ENCODE measurements around the gene BCL11A.

BCL11A gene

DNA sequence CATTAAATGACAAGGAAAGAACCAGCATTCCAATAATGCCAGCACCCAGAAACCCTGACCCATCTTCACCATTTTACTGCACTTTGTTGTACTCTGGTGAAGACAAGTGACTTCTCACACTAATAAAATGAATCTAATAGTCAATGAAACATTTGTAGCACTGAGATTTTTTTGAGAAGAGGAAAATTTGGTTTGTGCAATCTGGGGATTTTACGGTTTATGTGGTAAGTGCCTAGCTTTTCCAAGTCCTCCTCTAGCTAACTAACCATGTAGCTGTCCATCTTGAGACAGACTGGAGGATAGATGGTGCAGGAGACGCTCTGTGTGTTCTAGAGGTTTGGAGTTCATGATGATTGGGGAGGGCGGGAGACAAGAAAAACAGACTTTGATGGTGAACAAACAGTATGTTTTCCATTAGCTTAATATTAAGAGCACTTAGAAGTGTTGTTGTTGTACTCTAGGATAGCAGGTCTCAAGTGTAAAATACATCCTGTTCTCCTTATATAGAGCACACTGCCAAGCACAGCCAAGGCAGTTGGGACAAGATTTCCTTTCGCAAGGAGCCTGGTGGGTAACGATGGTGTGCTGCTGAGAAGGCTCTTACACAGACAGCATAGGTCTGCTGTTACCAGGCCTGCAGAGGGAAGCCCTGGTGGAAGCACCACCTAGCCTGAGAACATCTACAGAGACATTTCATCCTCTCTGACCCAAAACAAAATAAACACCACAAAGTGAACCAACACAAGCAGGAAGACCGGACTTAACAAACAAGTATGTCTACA lies 83.7 kb downstream of the BCL11A start:
- H3K36me3 ChIP-seq (ENCODE audit: insufficient read depth, low read length) = no peaks in the 10 kb centered on the region

DNA sequence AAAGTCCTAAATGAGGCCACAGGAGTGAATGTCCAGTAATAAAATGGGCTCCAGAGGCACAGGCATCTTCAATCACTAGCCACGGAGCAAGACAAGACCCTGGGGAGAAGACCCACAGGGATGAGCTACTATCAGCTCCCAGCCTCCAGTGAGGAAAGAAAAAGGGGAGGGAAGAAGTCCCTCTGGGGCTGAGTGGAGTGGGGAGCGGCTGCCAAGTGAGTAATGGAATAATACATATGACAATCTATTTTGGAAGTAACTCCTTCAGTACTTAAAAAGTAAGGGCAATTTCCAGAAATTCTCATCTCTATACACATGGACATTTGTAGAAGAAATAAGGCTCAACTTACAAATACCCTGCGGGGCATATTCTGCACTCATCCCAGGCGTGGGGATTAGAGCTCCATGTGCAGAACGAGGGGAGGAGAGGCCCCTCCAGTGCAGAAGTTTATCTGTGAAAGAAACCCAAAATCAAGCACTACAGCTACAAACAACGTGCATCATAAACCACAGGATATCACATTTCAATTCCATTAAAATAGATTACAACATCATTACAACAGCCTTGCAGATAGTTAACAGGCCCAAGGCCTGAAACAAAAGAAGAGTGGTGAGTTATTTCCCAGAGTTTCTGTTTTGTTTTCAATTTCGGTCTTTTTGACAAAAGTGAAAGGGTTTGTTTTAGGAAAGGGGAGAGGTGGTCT lies 84.9 kb downstream of the BCL11A start:
- peak overlapping the region; percentile 56 for H3K27ac ChIP-seq
- H3K4me3 ChIP-seq = peak overlapping the region; percentile 21
- TF ChIP-seq EZH2 (IDR thresholded peaks at IDR 0.05) (no peak), FOXP2 (optimal IDR thresholded peaks at IDR 0.05; ENCODE audit: control extremely low read depth, extremely low read length, insufficient read depth) (no peak), POLR2AphosphoS5 (IDR thresholded peaks at IDR 0.05; ENCODE audit: borderline replicate concordance, low read depth, low read length) (no peak)
- no peaks in the 10 kb centered on the region for H3K36me3 ChIP-seq (ENCODE audit: insufficient read depth, low read length)
- DNase-seq (ENCODE audit: low read depth, low spot score) = no peak
- no peak overlapping the region for H3K9ac ChIP-seq (ENCODE audit: insufficient read length)
- no peaks in the 10 kb centered on the region for H3K9me3 ChIP-seq (ENCODE audit: low read depth, low read length)

More for the DNA sequence above, 83.7 kb downstream of the BCL11A start:
- TF ChIP-seq POLR2AphosphoS5 (IDR thresholded peaks at IDR 0.05; ENCODE audit: borderline replicate concordance, low read depth, low read length) = no peak
- TF ChIP-seq EZH2 (IDR thresholded peaks at IDR 0.05) = no peak
- TF ChIP-seq FOXP2 (optimal IDR thresholded peaks at IDR 0.05; ENCODE audit: control extremely low read depth, extremely low read length, insufficient read depth) = no peak
- no peak for DNase-seq (ENCODE audit: low read depth, low spot score)
- Histone ChIP-seq H3K9me3 (ENCODE audit: low read depth, low read length) (no peaks in the 10 kb centered on the region), H3K4me3 (no peak overlapping the region), H3K27ac (0 out of 2 replicates have a peak overlapping the region, but pooled peaks have one; percentile 56), H3K9ac (ENCODE audit: insufficient read length) (no peak overlapping the region)

DNA sequence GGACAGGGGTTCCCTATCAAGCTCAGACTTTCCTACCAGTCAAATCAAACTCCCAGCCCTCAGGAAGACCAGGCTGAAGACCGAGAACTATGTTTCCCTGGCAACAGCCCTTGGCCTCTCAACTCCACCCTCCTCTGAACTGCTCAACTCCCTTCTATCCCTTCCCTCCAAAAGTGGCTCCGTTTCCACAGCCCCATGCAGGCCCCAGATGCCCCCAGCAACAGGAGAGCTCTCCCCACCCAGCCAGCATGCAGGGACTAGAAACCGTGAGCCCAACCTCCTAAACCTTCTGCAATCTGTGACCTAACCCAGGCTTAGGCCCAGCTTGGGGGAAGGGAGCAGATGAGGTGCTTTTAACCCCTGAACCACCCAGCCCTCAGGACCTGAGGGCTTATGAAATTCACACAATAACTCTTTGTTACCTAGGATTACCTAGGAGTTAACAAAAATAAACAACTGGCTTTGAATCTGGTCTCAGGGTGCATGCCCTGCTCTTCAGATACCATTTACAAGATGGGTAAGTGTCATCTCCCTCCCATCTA lies 87.2 kb downstream of the BCL11A start:
- Histone ChIP-seq H3K27ac (no peak overlapping the region), H3K9me3 (ENCODE audit: low read depth, low read length) (no peaks in the 10 kb centered on the region), H3K4me3 (no peak overlapping the region), H3K36me3 (ENCODE audit: insufficient read depth, low read length) (no peaks in the 10 kb centered on the region), H3K9ac (ENCODE audit: insufficient read length) (no peak overlapping the region)
- DNase-seq (ENCODE audit: low read depth, low spot score) = no peak
- TF ChIP-seq POLR2AphosphoS5 (IDR thresholded peaks at IDR 0.05; ENCODE audit: borderline replicate concordance, low read depth, low read length) = no peak
- TF ChIP-seq EZH2 (IDR thresholded peaks at IDR 0.05) = no peak
- no peak for TF ChIP-seq FOXP2 (optimal IDR thresholded peaks at IDR 0.05; ENCODE audit: control extremely low read depth, extremely low read length, insufficient read depth)

DNA sequence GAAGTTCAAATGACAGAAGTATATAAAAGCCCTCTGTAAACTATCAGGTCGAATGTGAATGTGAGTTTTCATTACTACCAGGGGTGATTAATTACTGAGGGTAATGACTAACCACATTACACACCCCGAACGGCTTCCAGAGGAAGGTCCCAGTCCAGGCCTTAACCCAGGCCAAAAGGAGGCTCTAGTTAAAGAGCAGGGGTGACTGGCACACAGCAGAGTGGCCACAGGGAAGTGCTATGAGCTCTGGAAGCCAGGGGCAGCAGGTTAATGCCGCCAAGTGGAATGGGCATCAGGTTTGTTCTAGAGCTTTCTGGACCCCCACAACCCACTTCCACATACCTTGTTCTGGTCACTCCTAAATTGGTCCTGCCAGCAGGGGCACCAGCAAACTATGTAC lies 87.7 kb downstream of the BCL11A start:
- no peak for DNase-seq (ENCODE audit: low read depth, low spot score)
- H3K36me3 ChIP-seq (ENCODE audit: insufficient read depth, low read length) = no peaks in the 10 kb centered on the region
- H3K27ac ChIP-seq = no peak overlapping the region

GRCh38 chr2:60463249-60463648 lies 90.2 kb downstream of the BCL11A start:
- Histone ChIP-seq H3K36me3 (ENCODE audit: insufficient read depth, low read length) (no peaks in the 10 kb centered on the region), H3K27ac (no peak overlapping the region), H3K9ac (ENCODE audit: insufficient read length) (no peak overlapping the region), H3K4me3 (no peak overlapping the region), H3K9me3 (ENCODE audit: low read depth, low read length) (no peaks in the 10 kb centered on the region)
- TF ChIP-seq POLR2AphosphoS5 (IDR thresholded peaks at IDR 0.05; ENCODE audit: borderline replicate concordance, low read depth, low read length) (no peak), EZH2 (IDR thresholded peaks at IDR 0.05) (no peak)
- no peak for DNase-seq (ENCODE audit: low read depth, low spot score)

More for the DNA sequence above, 87.7 kb downstream of the BCL11A start:
- Histone ChIP-seq H3K9ac (ENCODE audit: insufficient read length) (no peak overlapping the region), H3K4me3 (no peak overlapping the region), H3K9me3 (ENCODE audit: low read depth, low read length) (no peaks in the 10 kb centered on the region)
- TF ChIP-seq FOXP2 (optimal IDR thresholded peaks at IDR 0.05; ENCODE audit: control extremely low read depth, extremely low read length, insufficient read depth) = no peak
- no peak for TF ChIP-seq POLR2AphosphoS5 (IDR thresholded peaks at IDR 0.05; ENCODE audit: borderline replicate concordance, low read depth, low read length)
- no peak for TF ChIP-seq EZH2 (IDR thresholded peaks at IDR 0.05)

GRCh38 chr2:60461421-60462108 lies 91.9 kb downstream of the BCL11A start:
- no peak for DNase-seq (ENCODE audit: low read depth, low spot score)
- no peak for TF ChIP-seq FOXP2 (optimal IDR thresholded peaks at IDR 0.05; ENCODE audit: control extremely low read depth, extremely low read length, insufficient read depth)
- no peak for TF ChIP-seq POLR2AphosphoS5 (IDR thresholded peaks at IDR 0.05; ENCODE audit: borderline replicate concordance, low read depth, low read length)
- TF ChIP-seq EZH2 (IDR thresholded peaks at IDR 0.05) = no peak
- Histone ChIP-seq H3K4me3 (no peak overlapping the region), H3K27ac (no peak overlapping the region), H3K9me3 (ENCODE audit: low read depth, low read length) (no peaks in the 10 kb centered on the region), H3K9ac (ENCODE audit: insufficient read length) (no peak overlapping the region), H3K36me3 (ENCODE audit: insufficient read depth, low read length) (no peaks in the 10 kb centered on the region)

- no peak overlapping the region for H3K27ac ChIP-seq
These were observed 92.7 kb downstream of the BCL11A start for GRCh38 chr2:60460577-60461420.

More at GRCh38 chr2:60460577-60461420, 92.7 kb downstream of the BCL11A start:
- no peak for DNase-seq (ENCODE audit: low read depth, low spot score)
- H3K9ac ChIP-seq (ENCODE audit: insufficient read length) = no peak overlapping the region
- H3K36me3 ChIP-seq (ENCODE audit: insufficient read depth, low read length) = no peaks in the 10 kb centered on the region
- TF ChIP-seq EZH2 (IDR thresholded peaks at IDR 0.05) (no peak), FOXP2 (optimal IDR thresholded peaks at IDR 0.05; ENCODE audit: control extremely low read depth, extremely low read length, insufficient read depth) (no peak), POLR2AphosphoS5 (IDR thresholded peaks at IDR 0.05; ENCODE audit: borderline replicate concordance, low read depth, low read length) (no peak)
- no peak overlapping the region for H3K4me3 ChIP-seq
- H3K9me3 ChIP-seq (ENCODE audit: low read depth, low read length) = no peaks in the 10 kb centered on the region

Measured in SK-N-MC (cell line).